ENCODE measurements around the gene SAP30BP.
A peak's percentile ranks its signal among the peaks of the same experiment; 100 is the strongest.

Gene SAP30BP

DNA sequence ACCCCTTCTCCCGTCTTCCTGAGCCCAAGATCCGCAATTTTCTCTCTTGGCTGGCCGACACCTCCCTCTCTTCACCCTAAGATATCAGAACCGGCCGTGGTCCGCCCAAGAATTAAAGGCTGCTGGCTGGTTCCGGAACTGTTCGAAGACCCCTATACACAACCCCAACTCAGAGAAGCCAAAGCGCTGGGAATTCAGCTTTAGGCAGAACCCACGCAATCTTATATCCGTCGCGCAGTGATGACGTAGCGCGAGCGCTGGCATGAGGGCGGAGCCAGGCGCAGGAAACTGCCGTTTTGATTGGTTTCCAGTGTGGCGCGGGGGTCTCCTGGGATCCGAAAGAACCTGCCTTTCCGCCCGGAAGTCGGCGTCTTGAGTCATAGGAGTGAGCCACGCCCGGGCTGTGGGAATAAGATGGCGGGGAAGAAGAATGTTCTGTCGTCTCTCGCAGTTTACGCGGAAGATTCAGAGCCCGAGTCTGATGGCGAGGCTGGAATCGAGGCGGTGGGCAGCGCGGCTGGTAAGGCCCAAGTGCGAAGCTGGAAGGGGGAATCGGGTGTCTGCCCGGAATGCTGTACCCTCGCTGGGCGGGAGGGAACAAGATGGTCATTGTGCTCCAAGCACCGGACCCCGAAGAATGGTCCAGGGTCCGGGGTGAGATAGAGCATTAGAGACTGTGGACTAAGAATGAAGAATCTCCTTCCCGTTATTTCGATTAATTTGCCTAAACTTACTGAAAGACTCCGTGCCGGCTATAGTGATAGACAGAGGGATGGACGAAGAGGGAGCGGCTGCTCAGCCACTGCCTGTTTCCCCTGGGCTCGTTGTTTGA is at the start of gene SAP30BP, which contains the start of gene RECQL5:
Gene SAP30BP, plus strand, starts transcription at position 380 of the 832 bp plus-strand sequence. Its CDS starts 35 bp downstream, at position 415.
Gene RECQL5, minus strand, starts transcription at position 196 of the 832 bp plus-strand sequence. CDS start 597 bp downstream, outside the sequence.
- peak; percentile 96 for DNase-seq

DNA sequence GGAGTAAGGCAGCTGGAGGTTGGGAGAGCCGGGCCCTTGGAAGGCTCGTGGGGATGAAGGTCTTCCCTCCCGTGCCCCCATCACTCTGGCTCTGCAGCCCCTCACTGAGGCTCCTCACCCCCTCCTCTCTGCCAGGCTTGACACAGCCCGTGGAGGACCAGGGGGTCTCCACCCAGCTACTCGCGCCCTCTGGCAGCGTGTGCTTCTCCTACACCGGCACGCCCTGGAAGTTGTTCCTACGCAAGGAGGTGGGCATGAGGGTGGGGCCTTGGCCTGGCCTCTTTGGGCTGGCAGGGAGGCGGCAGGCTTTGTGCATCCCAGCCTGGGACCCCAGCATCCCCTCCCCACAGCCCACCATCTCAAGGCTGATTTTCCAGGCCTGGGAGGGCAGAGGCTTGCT is 49.5 kb upstream of the SAP30BP start:
- no peak for DNase-seq

DNA sequence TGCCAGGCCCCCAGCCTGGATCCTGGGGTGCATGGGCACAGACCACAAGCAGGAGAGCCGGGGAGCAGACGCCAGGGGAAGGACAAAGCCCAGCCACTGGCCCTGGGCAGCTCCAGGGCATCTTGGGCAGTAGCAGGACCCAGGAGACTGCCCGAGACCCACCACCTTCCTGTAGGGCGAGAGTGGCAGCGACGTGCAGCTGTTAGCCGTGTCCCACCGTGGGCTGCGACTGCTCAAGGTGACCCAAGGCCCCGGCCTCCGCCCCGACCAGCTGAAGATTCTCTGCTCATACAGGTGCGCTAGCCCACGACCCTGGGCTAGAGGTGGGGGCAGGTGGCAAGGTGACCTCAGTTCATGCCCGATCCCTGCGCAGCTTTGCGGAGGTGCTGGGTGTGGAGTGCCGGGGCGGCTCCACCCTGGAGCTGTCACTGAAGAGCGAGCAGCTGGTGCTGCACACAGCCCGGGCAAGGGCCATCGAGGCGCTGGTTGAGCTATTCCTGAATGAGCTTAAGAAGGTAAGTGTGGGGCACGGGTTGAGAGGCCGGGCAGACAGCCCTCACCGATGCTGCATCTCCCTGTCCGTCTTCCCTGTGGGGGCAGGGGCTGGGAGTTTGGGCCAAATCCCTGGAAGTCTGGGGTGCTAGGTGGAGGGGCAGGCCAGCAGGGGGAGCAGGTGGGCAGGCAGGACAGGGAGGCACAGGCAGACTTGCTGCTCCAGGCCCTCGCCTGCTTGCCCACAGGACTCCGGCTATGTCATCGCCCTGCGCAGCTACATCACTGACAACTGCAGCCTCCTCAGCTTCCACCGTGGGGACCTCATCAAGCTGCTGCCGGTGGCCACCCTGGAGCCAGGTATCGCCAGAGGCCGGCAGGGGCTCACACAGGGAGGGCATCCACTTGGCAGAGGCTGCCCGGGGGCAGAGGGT is 47.4 kb upstream of the SAP30BP start:
- DNase-seq: peak; percentile 50

DNA sequence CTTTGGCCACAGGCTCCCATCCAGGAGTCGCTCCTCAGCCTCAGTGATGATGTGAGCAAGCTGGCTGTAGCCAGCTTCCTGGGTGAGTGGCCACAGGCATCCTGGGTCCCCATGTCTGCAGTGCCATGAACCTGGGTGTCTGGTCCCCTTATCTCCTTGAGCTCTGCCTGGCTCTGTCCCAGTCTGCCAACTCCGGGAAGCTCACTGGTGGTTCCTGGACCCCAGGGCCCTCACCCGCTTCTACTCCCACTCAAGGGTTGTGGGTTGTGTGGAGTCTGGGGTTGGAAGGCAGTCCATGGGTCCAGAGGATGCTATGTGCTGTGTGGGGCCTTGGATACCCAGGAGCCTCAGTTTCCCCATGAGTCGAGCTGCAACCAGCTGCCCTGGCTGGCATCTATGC is 45.6 kb upstream of the SAP30BP start:
- no peak for DNase-seq

DNA sequence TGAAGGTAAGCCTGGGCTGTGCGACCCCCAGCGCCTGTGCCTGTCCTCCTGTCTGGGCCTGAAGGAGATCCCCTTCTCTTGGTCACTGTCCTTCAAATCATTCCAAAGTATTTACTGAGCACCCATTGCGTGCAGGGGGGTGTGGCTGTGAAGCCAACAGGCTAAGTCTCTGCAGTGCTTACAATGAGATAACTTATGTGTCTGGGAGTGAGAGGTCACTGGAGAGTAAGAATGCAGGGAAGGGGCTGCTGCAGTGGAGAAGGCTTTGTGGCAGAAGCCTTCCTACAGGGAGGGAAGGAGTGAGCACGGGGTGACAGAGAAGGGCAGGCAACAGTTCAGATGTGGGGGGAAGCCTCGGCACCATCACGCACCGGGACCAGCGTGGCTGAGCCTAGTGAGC is 45.1 kb upstream of the SAP30BP start:
- DNase-seq: no peak

DNA sequence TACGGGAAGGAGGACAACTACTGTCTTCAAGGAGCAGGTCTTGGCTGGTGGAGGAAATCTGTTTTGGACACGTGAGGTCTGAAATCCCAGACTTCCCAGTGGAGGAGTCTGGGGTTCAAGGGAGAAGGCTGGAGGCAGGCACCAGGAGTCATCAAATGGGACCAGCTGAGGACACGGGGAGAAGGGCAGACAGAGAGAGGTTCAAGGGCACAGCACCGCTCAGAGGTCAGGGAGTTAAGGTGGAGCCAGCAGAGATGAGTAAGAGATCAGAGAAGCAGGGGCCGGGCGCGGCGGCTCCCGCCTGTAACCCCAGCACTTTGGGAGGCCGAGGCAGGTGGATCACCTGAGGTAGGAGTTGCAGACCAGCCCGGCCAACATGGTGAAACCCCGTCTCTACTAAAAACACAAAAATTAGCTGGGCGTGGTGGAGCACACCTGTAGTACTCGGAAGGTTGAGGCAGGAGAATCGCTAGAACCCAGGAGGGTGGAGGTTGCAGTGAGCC is 44.3 kb upstream of the SAP30BP start:
- DNase-seq: no peak

DNA sequence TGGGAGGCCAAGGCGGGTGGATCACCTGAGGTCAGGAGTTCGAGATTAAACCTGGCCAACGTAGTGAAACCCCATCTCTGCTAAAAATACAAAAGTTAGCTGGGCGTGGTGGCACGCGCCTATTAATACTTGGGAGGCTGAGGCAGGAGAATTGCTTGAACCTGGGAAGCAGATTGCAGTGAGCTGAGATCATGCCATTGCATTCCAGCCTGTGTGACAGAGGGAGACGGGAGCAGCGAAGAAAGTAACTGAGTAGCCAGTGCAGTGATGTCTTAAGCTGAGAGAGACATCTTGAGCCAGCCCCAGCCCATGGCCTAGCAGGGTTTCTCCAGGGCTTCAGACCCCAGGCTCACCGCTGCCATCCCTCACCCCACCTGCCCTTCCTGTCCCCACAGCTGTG is 43.8 kb upstream of the SAP30BP start:
- no peak for DNase-seq

DNA sequence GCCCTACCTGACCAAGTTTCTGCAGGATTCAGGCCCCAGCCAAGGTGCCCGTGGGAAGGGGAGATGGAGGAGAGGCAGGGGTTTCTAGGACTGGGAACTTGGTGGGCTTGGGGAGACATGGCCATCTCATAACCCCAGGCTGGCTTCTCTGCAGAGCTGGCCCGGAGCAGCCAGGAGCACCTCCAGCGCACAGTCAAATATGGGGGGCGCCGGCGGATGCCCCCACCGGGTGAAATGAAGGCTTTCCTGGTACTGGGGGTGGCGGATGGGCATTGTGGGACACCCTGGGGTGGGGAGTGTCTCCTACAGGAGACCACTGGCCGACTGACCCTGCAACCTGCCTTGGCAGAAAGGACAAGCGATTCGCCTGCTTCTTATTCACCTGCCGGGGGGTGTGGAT is 43.1 kb upstream of the SAP30BP start:
- DNase-seq: no peak

DNA sequence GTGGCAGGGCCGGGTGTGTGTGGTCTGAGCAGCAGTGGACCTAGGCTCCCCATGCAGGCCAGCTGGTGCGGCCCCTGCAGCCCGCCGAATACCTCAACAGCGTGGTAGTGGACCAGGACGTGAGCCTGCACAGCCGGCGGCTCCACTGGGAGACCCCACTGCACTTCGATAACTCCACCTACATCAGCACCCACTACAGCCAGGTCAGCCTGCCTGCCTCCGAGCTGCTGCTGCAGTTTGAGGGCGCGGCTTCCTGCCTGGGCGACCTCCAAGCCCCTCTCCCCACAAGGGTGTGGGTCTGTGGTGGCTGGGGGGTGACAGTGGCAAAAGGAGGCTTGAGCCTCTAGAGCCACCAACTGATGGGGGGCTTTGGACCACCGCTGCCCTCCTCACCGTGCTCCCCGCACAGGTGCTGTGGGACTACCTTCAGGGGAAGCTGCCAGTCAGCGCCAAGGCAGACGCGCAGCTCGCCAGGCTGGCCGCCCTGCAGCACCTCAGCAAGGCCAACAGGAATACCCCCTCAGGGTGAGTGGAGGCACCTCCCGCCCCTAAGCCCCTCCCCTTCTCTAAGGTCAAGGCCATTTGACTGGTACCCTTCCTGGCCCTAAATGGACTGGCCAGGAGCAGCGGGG is 42.3 kb upstream of the SAP30BP start:
- no peak for DNase-seq

DNA sequence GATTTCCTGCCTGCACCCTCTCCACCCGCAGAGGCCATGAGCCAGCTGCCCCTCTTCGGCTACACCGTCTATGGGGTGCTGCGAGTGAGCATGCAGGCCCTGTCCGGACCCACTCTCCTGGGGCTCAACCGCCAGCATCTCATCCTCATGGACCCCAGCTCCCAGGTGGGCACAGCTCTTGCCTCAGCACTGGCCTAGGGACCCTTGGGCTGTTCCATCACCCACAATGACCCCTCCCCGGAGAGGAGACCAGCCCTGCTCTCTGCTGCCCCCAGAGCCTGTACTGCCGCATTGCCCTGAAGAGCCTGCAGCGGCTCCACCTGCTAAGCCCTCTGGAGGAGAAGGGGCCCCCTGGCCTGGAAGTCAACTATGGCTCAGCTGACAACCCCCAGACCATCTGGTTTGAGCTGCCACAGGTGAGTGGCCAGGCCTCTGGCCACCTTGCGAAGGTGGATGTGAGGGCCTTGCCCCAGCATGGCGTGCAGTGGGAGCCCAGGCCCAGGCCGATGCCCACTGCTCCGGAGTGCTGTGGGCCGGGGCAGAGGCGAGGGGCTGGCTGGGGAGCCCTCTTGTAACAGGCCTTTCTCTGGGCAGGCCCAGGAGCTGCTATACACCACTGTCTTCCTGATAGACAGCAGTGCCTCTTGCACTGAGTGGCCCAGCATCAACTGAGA is 41.2 kb upstream of the SAP30BP start:
- peak; percentile 48 for DNase-seq

DNA sequence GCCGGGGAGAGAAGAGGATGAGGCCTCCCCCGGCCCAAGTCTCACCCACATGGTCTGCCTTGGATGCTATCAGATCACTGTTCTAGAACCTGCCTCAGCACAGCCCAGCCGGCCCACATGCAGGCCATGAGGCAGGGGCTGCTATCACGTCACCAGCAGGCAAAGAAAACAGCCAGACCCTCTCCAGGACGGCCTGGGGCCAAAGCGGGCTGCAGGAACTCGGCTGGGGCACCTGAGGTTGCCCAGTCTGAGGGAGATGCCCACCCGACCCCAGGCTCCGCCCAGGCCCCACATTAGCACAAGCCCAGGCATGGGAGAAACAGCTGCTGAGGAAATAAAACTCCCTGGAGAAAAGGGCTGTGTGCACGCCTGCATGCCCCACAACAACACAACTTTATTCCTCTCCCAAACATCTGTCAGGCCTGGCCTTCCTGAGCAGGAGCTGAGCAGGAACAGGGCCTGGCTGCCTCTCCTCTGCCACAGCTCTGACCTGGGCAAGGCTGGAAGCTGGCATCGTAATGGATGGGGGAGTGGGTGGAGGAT is 40.6 kb upstream of the SAP30BP start:
- DNase-seq: peak; percentile 97

DNA sequence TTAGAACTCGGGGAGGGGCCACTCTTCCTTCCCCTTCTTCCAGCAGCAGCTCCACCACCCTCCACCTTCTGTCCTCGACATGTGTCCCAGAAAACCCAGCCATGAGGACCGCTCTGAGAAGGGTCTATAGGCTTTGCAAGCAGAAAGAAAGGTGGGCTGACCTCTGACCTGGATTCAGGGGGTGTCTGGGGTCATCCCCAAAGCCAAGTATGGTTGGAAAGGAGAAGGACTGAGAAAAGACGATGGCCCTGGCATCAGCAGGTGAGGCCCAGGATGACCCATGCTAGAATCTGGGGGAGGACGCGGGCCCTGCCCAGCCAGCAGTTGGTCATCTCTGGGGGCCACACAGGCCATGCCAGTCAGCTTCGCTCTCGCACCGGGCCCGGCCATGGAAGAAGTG is 40.0 kb upstream of the SAP30BP start:
- DNase-seq: no peak

DNA sequence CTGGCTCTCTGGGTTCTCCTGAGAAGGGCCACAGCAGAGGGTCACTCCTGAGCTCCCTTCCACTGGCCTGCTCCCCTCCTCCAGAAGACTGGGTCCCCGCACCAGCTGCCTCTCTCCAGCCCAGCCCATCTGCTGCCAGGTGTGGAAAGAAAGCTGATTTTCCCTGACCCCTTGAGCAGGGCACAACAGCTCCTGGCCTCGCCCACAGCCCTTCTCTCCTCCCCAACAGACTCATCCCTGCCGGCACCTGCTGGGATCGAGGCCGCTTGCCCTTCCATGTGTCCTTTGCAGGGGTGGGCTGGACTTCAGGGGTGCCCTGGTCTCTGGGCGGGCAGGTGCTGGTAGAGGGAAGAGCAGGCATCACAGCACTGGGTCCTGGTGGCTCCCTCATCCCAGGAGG is 38.7 kb upstream of the SAP30BP start:
- DNase-seq: no peak

DNA sequence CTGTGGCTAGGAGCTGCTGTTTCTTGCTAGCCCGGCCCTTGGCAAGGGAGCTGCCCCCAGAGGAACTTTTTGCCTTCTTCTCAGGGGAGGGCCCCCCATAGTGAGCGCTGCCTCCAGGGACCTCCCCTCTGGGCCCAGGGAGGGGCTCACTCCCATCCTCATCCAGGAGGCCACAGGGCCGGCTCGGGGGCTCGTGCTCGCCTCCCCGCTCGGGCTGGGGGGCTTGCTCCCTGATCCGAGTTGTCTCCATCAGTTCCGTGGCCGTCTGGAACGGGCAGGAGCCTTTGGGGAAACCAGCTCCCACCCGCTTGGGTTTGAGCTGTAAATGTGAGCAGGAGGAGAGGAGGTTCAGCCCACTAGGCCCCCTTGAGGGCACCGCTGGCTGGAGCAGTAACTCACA is 38.0 kb upstream of the SAP30BP start:
- DNase-seq: no peak

DNA sequence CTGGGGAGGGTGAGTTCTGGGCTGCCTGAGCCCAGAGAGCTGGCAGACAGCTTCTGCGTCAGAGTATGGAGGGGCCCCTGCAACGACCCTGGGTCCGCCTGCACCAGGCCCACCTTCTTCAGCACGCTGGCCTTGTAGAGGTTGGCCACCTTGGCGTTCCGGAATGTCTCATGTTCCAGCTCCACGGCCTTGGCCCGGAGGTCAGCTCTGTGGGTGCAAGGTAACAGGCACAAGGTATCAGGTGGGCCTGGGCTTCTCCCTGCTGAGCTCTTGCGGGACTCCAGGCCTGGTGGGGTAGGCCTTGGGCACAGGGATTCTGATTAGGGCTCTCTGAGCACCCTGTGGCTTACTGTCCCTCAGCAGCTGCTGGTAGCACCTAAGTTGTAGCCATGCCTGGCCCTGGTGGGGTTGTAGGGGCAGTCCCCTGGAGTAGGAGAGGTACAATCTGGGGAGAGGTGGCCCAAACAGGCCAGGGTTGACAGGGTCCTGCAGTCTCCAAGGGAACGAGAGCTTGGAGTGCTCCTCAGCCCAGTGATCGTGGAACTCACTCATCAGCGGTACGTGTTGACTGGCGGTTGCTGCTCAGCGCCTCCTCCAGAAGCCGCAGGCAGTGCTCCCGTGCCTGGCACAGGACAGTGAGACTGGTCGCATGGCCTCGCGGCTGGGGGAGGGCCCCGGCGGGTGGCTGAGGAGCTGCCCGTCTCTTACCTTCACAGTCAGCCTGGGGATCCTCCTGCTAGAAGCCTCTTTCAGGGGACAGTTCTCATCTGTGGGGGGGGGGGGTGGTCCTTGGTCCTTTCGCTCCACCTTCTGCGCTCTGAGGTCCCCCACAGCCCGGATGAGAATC is 36.8 kb upstream of the SAP30BP start:
- no peak for DNase-seq

DNA sequence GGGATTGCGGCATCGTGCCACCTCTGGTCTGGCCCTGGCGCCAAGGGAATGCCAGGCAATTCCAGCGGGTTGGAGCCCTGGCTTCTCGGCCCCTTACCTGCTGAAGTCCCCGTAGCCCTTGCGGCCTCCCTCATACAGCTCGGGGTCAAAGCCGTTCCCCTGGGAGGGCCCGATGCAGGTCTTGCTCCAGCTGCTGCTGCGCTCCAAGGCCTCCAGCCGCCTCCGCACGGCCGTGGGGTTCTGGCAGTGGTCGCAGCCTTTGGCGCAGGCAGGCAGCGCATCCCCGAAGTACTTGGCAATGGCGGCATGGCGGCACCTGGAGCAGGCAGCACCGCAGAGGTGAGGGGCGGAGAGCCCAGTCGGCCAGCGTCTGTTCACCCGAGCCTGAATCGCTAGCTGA is 35.8 kb upstream of the SAP30BP start:
- no peak for DNase-seq

DNA sequence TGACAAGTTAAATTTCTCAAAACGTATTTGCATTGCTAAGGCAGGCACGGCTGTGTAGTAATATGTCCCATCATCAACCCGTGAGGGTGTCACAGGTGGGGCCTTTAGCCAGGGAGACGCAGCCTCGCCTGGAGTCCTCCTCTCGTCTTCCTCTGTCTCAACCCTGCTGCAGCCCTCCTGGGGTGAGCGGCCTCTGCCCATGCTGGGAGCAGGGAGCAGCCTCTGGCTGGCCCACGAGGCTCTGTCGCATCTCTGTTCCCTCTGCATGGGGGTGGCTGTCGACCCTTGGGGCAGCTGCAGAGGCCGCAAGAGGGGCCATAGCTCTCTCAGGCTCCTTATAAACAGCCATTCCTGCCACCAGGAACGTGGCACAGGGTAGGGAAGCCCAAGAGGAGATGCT is 34.7 kb upstream of the SAP30BP start:
- no peak for DNase-seq

DNA sequence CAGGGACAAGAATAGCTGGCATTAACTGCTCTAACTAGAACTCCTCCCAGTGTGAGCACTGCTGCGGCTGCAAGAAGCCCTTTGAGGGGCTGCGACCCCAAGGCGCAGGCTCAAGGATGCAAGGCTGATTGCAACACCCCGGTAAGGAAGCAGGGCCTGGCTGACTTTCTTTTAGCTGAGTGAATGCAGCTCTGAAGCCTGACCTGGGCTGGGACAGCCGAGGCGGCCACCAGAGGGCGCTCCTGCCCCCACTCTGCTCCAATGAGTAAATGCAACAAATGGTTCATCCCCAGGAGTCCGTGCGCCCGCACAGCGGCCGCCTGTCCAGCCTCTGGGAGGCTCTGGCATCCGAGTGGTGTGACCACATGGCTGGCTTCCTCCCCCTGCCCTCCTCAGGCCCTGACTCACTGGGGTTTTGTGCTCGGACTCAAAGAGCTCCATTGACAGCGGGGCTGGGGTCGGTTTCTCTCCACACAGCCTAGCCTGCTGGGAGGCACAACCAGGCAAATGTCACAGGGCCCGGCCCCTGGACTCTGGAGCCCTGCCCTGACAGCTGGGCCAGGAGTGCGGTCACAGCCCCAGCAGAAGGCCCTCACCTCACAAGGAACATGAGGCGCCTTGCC is 34.2 kb upstream of the SAP30BP start, which contains the start of gene SMIM5:
Gene SMIM5, plus strand, starts transcription at position 572 of the 623 bp plus-strand sequence. CDS start 6,768 bp downstream, outside the sequence.
- peak; percentile 69 for DNase-seq

DNA sequence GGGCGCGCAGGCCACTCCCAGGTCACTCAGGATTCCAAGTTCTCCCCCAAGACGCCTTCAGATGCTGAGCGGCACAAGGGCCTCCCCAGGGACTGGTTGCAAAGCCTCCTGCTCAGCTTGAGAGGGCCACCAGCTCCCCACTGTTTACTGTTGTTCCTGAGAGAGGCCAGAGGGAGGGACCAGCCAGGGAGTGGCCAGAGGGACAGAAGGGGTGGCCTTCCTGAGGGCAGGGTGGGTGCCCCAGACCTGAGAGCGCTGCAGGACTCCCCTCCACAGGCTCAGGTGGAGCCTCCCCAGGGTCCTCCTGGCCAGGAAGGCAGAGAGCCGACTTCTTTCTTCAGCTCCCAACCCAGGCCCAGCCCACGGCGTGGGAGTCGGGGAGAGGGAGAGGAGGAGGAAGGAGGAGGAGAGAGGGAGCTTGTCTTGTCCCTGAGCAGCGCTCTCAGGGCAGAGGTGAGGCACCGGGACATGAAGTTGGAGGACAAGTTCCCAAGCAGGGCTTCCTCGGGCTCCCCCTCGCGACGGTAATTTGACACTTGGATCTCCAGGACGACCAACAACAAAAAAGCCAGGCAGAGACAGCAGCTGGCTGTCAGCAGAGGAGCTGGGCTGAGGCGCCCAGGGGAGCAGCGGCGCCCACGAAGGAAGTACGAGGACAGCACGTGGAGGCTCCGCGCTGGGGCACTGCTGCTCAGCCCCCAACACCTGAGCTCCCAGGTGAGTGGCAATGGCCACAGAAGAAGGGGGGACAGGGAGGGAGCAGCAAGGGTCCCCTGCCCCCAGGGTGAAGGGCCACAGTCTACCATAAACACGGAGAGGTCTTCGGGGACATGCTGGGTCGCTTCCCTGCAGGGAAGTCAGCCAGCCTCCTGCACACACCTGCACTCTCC is 33.4 kb upstream of the SAP30BP start:
- peak; percentile 96 for DNase-seq

DNA sequence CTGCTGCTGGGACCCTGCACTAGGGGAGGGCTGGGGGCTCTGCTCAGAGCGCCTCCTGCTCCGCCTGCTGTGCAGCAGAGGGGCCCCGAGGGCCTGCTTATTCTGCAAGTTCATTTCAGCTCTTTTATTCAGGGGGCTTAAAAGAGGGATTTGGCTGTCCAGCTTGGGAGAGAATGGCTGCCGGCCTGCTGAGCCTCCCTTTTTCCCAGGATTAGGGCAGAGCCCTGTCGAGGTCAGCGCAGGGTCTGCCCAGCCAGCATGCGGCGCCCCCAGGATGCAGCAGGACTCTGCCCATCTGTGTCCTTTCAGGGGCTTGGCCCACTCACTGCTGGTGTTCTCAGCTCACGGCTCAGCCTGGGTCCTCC is 32.8 kb upstream of the SAP30BP start:
- DNase-seq: no peak

All from NCI-H2171 treated with DMSO at 0.1 percent for 48 hours (cell line).